ENCODE measurements around the gene TCOF1. TPM values are rescaled to one million over a fixed set of nuclear protein-coding genes. Genes with fewer than 3 reads are reported as not detected.
A peak's percentile ranks its signal among the peaks of the same experiment; 100 is the strongest.

TCOF1 gene
- total and polyA plus RNA-seq, 2 donors (not counting 1 experiment from before 2014, with no cell fraction given), result 30.9 to 62.4 TPM

- Mint-ChIP-seq H3K4me1 (peaks cover 46% of the 10 kb centered on the region), H3K4me3 (no peak overlapping the region)
Measured at GRCh38 chr5:150397782-150398721, 40.6 kb downstream of the TCOF1 start.

More at GRCh38 chr5:150397782-150398721, 40.6 kb downstream of the TCOF1 start:
- DNase-seq (peak; percentile 76), ATAC-seq (ENCODE audit: low read depth) (no peak)
- Histone ChIP-seq H3K9me3 (ENCODE audit: control extremely low read depth in 1 of 3, control insufficient read depth in 2 of 3, insufficient read depth in 1 of 3, low read length in 2 of 3) (no peaks in the 10 kb centered on the region), H3K4me1 (ENCODE audit: control insufficient read depth in 2 of 2, insufficient read depth in 2 of 2, low read length in 2 of 2) (peaks cover 3 to 28% of the 10 kb centered on the region in 2 donors), H3K27me3 (replicated peaks in 1 of 4; ENCODE audit: control extremely low read depth in 1 of 4, control insufficient read depth in 3 of 4, insufficient read depth in 4 of 4, low read length in 3 of 4) (no peaks in the 10 kb centered on the region), H3K4me2 (replicated peaks; ENCODE audit: low read depth, low read length, poor library complexity, severe bottlenecking) (no peak overlapping the region), H3K27ac (ENCODE audit: low read length in 2 of 2) (peak overlapping the region; percentile 14 to 38), H3K4me3 (ENCODE audit: control extremely low read depth in 1 of 5, extremely low read depth in 1 of 5, insufficient read depth in 1 of 5, low read depth in 2 of 5, low read length in 4 of 5) (no peak overlapping the region), H2AFZ (ENCODE audit: insufficient read depth, low read depth, low read length, poor library complexity, severe bottlenecking) (no peak overlapping the region), H4K20me1 (ENCODE audit: control insufficient read depth, insufficient read depth, low read length, poor library complexity, severe bottlenecking) (peaks cover 87% of the 10 kb centered on the region), H3K79me2 (ENCODE audit: control insufficient read depth, insufficient read depth, low read length) (peaks cover 4% of the 10 kb centered on the region), H3K9ac (ENCODE audit: low read length) (no peak overlapping the region), H3K36me3 (replicated peaks in 1 of 2; ENCODE audit: control extremely low read depth in 1 of 2, control insufficient read depth in 1 of 2, extremely low read depth in 1 of 2, insufficient read depth in 2 of 2, low read length in 1 of 2) (peaks cover 0 to 81% of the 10 kb centered on the region in 2 experiments)
- CTCF ChIA-PET, result interaction anchor here (0.7 to 15.8 kb wide), 20 partner anchors 8 to 669 kb away, joined by 3 to 396 read pairs (median 5); partner anchors contain the start of genes CD74, PPARGC1B and RPS14
- Mint-ChIP-seq H3K27me3 (no peaks in the 10 kb centered on the region), H3K9me3 (ENCODE audit: insufficient read depth) (no peaks in the 10 kb centered on the region), H3K27ac (peak overlapping the region; percentile 88)
- WGBS (ENCODE audit: insufficient coverage), result 84% methylated on average over 8 of the region's 13 CpGs
- intact Hi-C loops (cut with micrococcal nuclease), result loop anchor here (1.0 kb wide), 2 partner anchors 12 to 38 kb away; no protein-coding TSS in a partner anchor
- TF ChIP-seq EZH2 (IDR thresholded peaks at IDR 0.05; ENCODE audit: borderline replicate concordance, insufficient read depth, low read depth, low read length, poor library complexity, severe bottlenecking), result no peak
- peak; percentile 11 for TF ChIP-seq CTCF (IDR thresholded peaks at IDR 0.05)
- POLR2A ChIA-PET, result interaction anchor here (1.3 to 15.5 kb wide), 5 partner anchors 9 to 52 kb away, joined by 4 to 286 read pairs (median 37); partner anchors contain the start of genes CD74 and RPS14
